GM18519 (cell line): ENCODE data around the gene DVL1.
"Not testable (repeated sequence)": the region's sequence is repeated elsewhere in the genome, so short reads cannot be mapped to it uniquely, and the experiment has no call there.

Experiments used
- ATAC-seq: cut with Tn5 transposase; IDR thresholded peaks from one replicate; pipeline ENCODE4 v1.9.1; 2021; ENCODE audit warnings: mild to moderate bottlenecking, moderate library complexity; ENCODE audit not compliant: unreplicated experiment, low FRiP score

Gene DVL1

GRCh38 chr1:1349256-1350012, at the start of gene DVL1:
Gene DVL1, minus strand, starts transcription at chr1:1349418. Its CDS starts 353 bp downstream, at chr1:1349065.
- peak; percentile 41 for ATAC-seq

GRCh38 chr1:1398677-1399186, 49.5 kb upstream of the DVL1 start:
- peak; percentile 4 for ATAC-seq

- no peak for ATAC-seq
Observed at GRCh38 chr1:1397839-1398523, 48.8 kb upstream of the DVL1 start.

DNA sequence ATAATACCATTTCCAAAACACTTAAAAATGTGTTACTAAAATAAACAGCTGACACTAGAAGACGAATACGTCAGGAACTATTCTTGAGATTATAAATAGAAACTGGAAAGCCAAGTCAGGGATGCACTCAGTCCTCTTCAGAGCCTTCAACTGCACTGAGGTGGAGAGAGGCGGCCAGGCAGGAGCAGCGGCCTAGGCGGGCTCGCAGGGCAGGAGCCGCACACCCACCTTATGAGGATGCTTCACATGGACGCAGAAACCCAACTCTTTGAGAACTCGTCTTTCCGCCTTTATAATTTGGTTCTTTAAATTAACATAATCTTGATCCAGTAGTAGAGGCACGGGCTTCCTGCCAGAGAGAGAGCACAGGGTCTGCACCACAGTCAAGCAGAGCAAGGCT, 45.9 kb upstream of the DVL1 start:
- no peak for ATAC-seq

GRCh38 chr1:1394116-1394515, 44.9 kb upstream of the DVL1 start:
- no peak for ATAC-seq

DNA sequence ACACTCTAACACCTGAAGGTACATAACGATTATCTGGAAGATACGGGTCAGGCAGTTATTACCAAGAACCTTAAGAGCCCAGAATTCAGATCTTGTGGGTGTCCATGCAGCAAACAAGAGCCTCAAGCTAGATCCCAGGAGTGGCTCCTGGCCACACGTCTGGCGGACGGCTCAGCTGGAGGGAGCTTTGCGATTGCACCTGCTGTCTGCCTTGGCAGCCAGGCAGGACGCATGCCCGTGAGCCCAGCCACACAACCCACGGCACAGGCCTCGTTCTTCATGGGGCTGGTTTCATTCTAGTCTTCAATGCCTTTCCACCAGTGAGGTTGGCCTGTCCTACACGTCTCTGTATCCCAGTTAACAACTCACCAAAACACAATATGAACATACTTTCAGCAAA, 44.2 kb upstream of the DVL1 start:
- ATAC-seq = no peak

- ATAC-seq = no peak
Observed at GRCh38 chr1:1393014-1393413, 43.8 kb upstream of the DVL1 start.

GRCh38 chr1:1391225-1391624, 42.0 kb upstream of the DVL1 start:
- no peak for ATAC-seq

DNA sequence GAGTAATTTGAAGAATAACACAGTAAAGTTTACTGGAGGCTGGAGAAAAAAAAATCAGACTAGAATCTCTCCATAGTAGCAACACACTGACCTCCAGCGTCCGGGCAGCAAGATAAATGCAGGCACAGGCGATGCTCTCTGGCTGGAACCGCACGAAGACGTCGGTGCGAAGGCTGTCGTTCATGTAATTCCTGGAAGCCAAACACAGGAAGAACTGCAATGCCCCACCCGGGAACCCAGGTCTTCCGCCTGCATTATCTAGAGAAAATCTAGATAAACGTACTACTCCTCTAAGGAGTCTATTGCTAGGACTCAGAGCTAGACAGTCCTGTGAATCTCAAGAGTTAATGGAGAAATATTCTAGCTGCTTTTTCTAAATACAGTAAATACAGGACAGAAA, 41.5 kb upstream of the DVL1 start:
- no peak for ATAC-seq

DNA sequence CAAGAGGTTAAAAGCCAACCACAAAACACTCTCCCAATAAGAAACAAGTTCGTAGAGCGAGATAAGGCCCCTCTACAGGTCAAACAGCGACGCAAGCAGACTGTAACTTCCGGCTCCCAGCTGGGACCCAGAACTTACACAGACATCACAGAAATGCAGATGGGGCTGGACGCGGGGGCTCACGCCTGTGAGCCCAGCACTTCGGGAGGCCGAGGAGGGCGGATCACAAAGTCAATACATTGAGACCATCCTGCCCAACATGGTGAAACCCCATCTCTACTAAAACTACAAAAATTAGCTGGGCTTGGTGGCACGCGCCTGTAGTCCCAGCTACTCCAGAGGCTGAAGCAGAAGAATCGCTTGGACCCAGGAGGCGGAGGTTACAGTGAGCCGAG, 38.9 kb upstream of the DVL1 start:
- ATAC-seq = no peak

DNA sequence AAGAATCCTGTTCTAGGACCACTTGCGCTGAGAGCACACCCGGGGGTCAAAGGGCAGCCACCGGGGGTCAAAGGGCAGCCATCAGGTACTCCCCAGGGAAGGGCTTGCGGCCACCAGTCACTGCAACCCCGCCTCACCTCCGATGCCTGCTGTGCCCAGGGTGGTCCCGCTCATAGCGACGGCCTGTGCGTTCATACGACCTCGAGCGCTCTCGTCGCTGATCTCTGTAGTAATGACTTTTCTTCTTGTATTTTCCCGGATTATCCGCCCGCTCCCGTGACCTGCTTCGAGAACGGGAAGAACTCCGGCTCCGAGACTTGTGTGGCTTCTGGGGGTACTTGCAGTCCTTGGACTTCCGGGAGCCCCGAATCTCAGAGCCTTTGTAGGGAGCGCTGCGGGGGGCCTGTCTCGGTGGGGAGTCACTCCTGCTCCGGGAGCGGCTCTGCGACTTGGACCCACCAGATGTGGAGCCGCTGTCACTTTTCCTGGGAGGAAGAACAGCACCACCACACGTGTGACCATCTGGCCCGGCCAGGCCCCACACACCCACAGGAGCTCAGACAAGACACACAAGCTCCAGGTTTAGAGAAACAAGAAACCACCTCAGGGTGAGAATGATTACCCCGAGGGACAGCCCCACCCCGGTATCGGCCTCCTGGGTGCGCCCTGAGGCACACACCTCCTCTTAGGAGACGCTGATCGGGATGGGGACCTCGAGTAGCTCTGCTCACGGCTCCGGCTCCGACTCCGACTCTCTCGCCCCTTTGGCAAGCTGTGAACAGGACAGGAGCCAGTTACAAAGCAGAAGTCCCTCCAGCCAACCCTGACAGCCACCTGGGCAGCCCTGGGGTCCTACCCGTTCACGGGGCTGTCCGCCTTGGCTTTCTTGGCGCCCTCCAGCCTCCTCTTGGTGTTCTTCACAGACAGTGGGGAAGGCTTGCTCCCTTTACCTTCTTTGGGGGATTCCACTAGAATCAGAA, 38.2 kb upstream of the DVL1 start:
- ATAC-seq = no peak

GRCh38 chr1:1385931-1386330, 36.7 kb upstream of the DVL1 start:
- ATAC-seq = no peak

GRCh38 chr1:1385339-1385738, 36.1 kb upstream of the DVL1 start:
- ATAC-seq = not testable (repeated sequence)

GRCh38 chr1:1381294-1381693, 32.1 kb upstream of the DVL1 start:
- no peak for ATAC-seq

- ATAC-seq = no peak
Observed at GRCh38 chr1:1380860-1381259, 31.6 kb upstream of the DVL1 start.

DNA sequence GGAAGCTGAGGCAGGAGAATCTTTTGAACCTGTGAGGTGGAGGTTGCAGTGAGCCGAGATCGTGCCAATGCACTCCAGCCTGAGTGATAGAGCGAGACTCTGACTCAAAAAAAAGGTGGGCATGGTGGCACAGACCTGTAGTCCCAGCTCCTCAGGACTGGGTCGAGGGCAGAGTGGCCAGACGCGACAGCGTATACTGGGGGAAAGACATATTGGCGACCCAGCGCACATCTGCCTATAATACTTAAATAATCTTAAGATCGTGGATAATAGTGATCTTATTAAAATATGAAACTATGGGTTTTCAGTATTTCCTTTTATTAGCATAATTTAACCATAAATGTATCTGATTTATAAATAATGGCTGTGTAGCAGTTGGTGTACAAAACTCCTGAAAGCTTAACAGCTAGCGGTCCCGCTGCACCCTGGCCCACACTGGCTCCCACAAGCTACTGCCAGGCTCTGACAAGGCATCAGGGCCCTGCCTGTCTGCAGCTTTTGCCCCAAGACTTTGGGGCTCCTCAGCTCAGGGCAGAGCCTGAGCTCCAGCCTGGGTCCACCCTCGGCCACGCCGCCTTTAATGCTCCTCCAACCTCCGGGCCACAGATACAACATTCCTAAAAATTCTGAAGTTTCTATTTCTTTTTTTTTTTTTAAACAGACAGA, 28.5 kb upstream of the DVL1 start:
- no peak for ATAC-seq

DNA sequence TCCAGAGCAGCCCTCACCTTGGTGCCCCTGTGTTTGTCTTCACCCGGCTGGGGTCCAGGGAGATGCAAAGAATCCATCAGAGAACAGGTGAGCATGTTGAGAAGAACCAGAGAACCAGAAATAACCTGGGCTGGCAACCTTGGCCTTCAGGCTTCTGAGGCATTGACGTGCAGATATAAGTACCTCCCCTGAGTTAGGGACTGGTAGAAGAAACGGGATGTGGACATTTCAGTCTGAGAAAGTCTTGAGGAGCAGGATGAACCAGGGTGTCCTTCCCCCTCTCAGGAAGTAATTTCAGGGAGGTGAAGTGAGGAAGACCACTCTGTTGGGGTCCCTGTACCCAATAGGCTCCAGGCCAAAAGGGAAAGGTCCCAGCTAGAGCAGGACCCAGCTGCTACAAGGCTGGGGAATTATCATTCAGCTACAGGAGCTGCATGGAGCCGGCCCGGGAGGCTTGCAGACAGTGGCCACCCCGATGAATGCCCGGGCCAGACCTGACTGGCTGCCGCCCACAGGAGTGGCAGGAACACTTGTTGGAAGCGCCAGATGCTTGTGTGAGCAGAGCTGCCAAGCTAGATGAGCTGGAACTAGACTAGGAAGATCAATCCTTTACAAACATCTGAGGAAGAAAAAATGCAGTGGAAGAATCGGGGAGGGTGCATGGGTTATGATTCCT, 27.5 kb upstream of the DVL1 start:
- ATAC-seq = no peak

DNA sequence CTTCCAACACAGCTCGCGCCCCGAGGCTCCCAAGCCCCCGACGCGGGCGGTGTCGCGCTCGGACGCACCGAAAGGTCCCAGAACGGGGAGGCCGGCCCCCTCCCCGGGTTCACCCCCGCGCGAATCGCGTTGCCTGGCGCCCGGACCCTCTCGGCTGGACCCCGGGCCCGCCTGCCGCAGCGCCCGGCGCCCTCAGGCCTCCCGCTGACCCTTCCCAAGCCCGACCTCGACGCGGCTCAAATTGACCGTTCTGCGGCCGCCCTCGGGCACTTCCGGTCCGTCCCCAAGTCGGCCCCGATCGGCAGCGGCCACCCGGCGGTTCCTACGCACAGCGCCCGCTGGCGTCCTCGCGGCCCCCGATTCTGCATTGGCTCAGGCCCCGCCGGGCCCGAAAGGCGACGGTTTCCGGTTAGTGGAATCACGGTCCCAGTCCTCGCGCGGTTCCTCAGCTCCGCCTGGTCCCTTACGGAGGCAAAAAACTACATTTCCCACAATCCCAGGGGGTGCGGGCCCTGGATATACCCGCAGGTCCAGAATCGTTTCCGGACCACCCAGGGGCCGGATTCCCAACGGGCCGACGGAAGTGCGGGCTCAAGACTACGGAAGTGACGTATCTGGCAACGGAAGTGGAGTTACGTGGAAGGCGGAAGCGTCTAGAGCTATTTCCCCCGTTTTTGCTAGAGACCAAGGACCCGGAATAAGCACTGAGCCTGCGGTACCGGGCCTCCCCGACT, 25.9 kb upstream of the DVL1 start, which contains the start of gene AURKAIP1:
TSS of gene AURKAIP1 (minus strand) at position 279 of the 734 bp plus-strand sequence. CDS start 451 bp downstream, outside the sequence.
- peak; percentile 74 for ATAC-seq

GRCh38 chr1:1374589-1374928, 25.3 kb upstream of the DVL1 start:
- ATAC-seq = no peak
